Prostate gland (tissue), 2 donors: ENCODE results near the gene CAMSAP2. TPM values are rescaled to one million over a fixed set of nuclear protein-coding genes. Genes with fewer than 3 reads are reported as not detected.

Experiments used
- DNase-seq: peaks from one replicate; pipeline ENCODE4 v3.0.0-alpha.2; 2019; ENCODE audit warnings: low spot score
- H3K27ac ChIP-seq, 2 donors: fragments of 200-600 bp; sonication (generic); 2 replicates each; pipeline ENCODE4 v1.5.1; 2017 to 2019
- H3K27me3 ChIP-seq: fragments of 200-600 bp; sonication (generic); replicated peaks from 2 replicates; pipeline ENCODE4 v1.5.1; 2019; ENCODE audit not compliant: insufficient read depth
- H3K36me3 ChIP-seq, 2 donors: fragments of 200-600 bp; sonication (generic); 1 replicate in 1 of 2; 2 replicates in 1 of 2; pipeline versions ENCODE4 v1.5.1 to v1.8.1; 2017 to 2019
- H3K4me1 ChIP-seq: fragments of 200-600 bp; sonication (generic); replicated peaks from 2 replicates; pipeline ENCODE4 v1.5.1; 2019
- H3K4me3 ChIP-seq, 2 donors: fragments of 200-600 bp; sonication (generic); 2 replicates each; pipeline ENCODE4 v1.5.1; 2017 to 2019
- H3K9me3 ChIP-seq: fragments of 200-600 bp; sonication (generic); 2 replicates; pipeline ENCODE4 v1.5.1; 2017
- CTCF ChIP-seq, 4 experiments: fragments of 200-600 bp in 2 of 4; fragments of 450-650 bp in 2 of 4; sonication (generic) in 2 of 4; IDR thresholded peaks; 1 replicate in 3 of 4; 2 replicates in 1 of 4; pipeline ENCODE4 v1.5.1; 2016 to 2019; ENCODE audit warnings: antibody characterized with exemption in 4 of 4, mild to moderate bottlenecking in 2 of 4, moderate library complexity in 2 of 4
- POLR2A ChIP-seq: fragments of 450-650 bp; IDR thresholded peaks from one replicate; pipeline ENCODE4 v1.6.1; 2016; ENCODE audit warnings: antibody characterized with exemption, mild to moderate bottlenecking
- POLR2AphosphoS5 ChIP-seq: sonication (generic); formaldehyde crosslinking; IDR thresholded peaks from one replicate; pipeline ENCODE4 v1.6.1; 2017; ENCODE audit warnings: antibody characterized with exemption
- WGBS: methylation state at CpG from one replicate; pipeline ENCODE4 v1.1.5; 2018; 5-methylcytosine and 5-hydroxymethylcytosine counted together
- intact Hi-C: fragments of 100-400 bp; cut with DNase I; formaldehyde crosslinking; loops from one replicate; pipeline ENCODE4 v1.14.2; 2022
- total RNA-seq, 2 donors: library from RNA; depleted of rRNA; stranded (reverse); fragments of >200 nt; gene quantifications; one replicate each; pipeline ENCODE4 v1.1.0, GENCODE V29; 2016

Gene CAMSAP2
- total RNA-seq, 2 donors from 2014 or later: 15.8 to 22.8 TPM

- Histone ChIP-seq H3K27me3 (peaks cover 11% of the 10 kb centered on the region), H3K27ac (no peak overlapping the region), H3K36me3 (no peaks in the 10 kb centered on the region), H3K9me3 (no peaks in the 10 kb centered on the region), H3K4me3 (no peak overlapping the region), H3K4me1 (peaks cover 5% of the 10 kb centered on the region)
- DNase-seq: no peak
- TF ChIP-seq POLR2A: no peak
- no peak for TF ChIP-seq POLR2AphosphoS5
- no peak for TF ChIP-seq CTCF (IDR thresholded peaks at IDR 0.05)
- WGBS: 92% methylated on average over 6 of the region's 6 CpGs
- intact Hi-C loops: no loop called here
Measured at GRCh38 chr1:200874694-200875093, 136.0 kb downstream of the CAMSAP2 start.

GRCh38 chr1:200875416-200875815, 136.7 kb downstream of the CAMSAP2 start:
- DNase-seq: no peak
- WGBS: 89% methylated on average over 5 of the region's 5 CpGs
- H3K27me3 ChIP-seq: peaks cover 11% of the 10 kb centered on the region
- intact Hi-C loops: no loop called here
- H3K9me3 ChIP-seq: no peaks in the 10 kb centered on the region
- H3K4me1 ChIP-seq: peaks cover 5% of the 10 kb centered on the region
- no peaks in the 10 kb centered on the region for H3K36me3 ChIP-seq
- no peak overlapping the region for H3K27ac ChIP-seq
- TF ChIP-seq POLR2AphosphoS5 (no peak), POLR2A (no peak), CTCF (IDR thresholded peaks at IDR 0.05) (no peak)
- H3K4me3 ChIP-seq: no peak overlapping the region

GRCh38 chr1:200877010-200877409, 138.3 kb downstream of the CAMSAP2 start:
- Histone ChIP-seq H3K4me1 (peaks cover 5% of the 10 kb centered on the region), H3K27ac (no peak overlapping the region), H3K36me3 (no peaks in the 10 kb centered on the region), H3K27me3 (peaks cover 11% of the 10 kb centered on the region), H3K9me3 (no peaks in the 10 kb centered on the region), H3K4me3 (no peak overlapping the region)
- intact Hi-C loops: no loop called here
- no peak for TF ChIP-seq CTCF (IDR thresholded peaks at IDR 0.05)
- TF ChIP-seq POLR2AphosphoS5: no peak
- TF ChIP-seq POLR2A: no peak
- no peak for DNase-seq
- WGBS: 77% methylated on average over 3 of the region's 3 CpGs

- Histone ChIP-seq H3K27me3 (peaks cover 1% of the 10 kb centered on the region), H3K36me3 (no peaks in the 10 kb centered on the region), H3K4me3 (no peak overlapping the region), H3K9me3 (no peaks in the 10 kb centered on the region), H3K4me1 (peaks cover 4% of the 10 kb centered on the region), H3K27ac (no peak overlapping the region)
- DNase-seq: peak; percentile 2
- intact Hi-C loops: no loop called here
- TF ChIP-seq POLR2A: no peak
- no peak for TF ChIP-seq CTCF (IDR thresholded peaks at IDR 0.05)
- no peak for TF ChIP-seq POLR2AphosphoS5
- whole genome bisulfite sequencing: 76% methylated on average over 6 of the region's 6 CpGs
Measured at GRCh38 chr1:200877839-200878551, 139.3 kb downstream of the CAMSAP2 start.

- no peaks in the 10 kb centered on the region for H3K36me3 ChIP-seq
- TF ChIP-seq POLR2AphosphoS5 (no peak), POLR2A (no peak), CTCF (IDR thresholded peaks at IDR 0.05) (no peak)
- H3K9me3 ChIP-seq: no peaks in the 10 kb centered on the region
- intact Hi-C loops: no loop called here
- H3K27me3 ChIP-seq: no peaks in the 10 kb centered on the region
- H3K27ac ChIP-seq: no peak overlapping the region
- H3K4me3 ChIP-seq: no peak overlapping the region
- 67% methylated on average over 3 of the region's 3 CpGs for WGBS
- DNase-seq: no peak
- no peaks in the 10 kb centered on the region for H3K4me1 ChIP-seq
Measured at GRCh38 chr1:200880212-200880611, 141.5 kb downstream of the CAMSAP2 start.
